Hippocampal formation (tissue), 2 donors: ENCODE results near the gene BABAM2.
"Not testable (repeated sequence)": the region's sequence is repeated elsewhere in the genome, so short reads cannot be mapped to it uniquely, and the experiment has no call there.

Source experiments
- DNase-seq, 2 donors: peaks; one replicate each; lab custom pipeline; 2025; lab: John Stamatoyannopoulos, UW

The BABAM2 gene

GRCh38 chr2:27890146-27890923, at the start of gene BABAM2, which contains the start of gene RBKS:
Gene BABAM2 (plus strand): TSS chr2:27890729. CDS start chr2:27894557, 3,828 bp downstream.
Gene RBKS (minus strand): TSS chr2:27890387. CDS start chr2:27890345, 42 bp downstream.
- DNase-seq = peak; percentile 64 to 75

- no peak for DNase-seq
Measured at GRCh38 chr2:27842894-27843293, 47.6 kb upstream of the BABAM2 start.

- DNase-seq = no peak
Measured at GRCh38 chr2:27843992-27844391, 46.5 kb upstream of the BABAM2 start.

DNA sequence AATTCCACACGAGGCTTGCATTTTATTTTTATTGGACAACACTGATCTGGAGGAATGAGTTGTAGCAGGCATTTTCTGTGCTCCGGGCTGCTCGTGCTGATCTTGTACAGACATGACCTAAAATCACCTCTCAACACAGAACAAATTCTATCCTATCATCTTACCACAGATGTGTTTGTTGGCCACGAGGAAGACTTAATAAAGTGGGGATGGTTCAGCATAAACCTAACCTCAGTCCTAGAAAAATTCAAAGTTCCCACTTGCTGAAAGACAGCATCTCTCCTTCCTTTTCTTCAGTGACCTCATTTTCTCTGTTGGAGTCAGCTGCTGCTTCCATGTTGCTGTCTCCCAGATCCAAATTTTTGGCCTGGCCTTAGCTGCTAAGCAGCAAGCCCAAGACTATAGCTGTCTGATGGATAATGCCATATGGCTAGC, 45.7 kb upstream of the BABAM2 start:
- no peak for DNase-seq

- DNase-seq = no peak
Measured at GRCh38 chr2:27847333-27847732, 43.2 kb upstream of the BABAM2 start.

- no peak for DNase-seq
Measured at GRCh38 chr2:27849558-27850205, 40.8 kb upstream of the BABAM2 start.

GRCh38 chr2:27852691-27853090, 37.8 kb upstream of the BABAM2 start:
- DNase-seq = no peak

GRCh38 chr2:27854229-27854862, 36.2 kb upstream of the BABAM2 start:
- DNase-seq = no peak

GRCh38 chr2:27855476-27855875, 35.1 kb upstream of the BABAM2 start:
- DNase-seq = no peak

DNA sequence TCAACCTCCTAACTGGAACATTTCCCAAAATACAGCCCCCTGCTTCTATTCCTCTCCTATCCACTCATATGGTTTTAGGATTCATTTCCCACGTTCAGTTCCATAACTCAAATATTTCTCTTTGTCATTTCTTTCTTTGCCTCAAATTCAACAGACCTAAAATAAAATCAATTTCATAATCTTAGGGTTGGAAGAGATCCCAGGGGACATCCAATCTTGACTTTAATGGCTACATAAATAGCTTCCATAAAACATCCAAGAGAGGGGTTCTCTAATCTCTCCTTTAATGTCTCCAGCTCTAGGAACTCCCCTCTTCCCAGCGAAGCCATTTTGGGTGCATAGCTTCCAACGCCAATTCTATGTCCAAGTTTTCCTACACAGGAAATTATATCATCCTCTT, 34.1 kb upstream of the BABAM2 start:
- DNase-seq = no peak

- DNase-seq = no peak
Measured at GRCh38 chr2:27856956-27857355, 33.6 kb upstream of the BABAM2 start.

DNA sequence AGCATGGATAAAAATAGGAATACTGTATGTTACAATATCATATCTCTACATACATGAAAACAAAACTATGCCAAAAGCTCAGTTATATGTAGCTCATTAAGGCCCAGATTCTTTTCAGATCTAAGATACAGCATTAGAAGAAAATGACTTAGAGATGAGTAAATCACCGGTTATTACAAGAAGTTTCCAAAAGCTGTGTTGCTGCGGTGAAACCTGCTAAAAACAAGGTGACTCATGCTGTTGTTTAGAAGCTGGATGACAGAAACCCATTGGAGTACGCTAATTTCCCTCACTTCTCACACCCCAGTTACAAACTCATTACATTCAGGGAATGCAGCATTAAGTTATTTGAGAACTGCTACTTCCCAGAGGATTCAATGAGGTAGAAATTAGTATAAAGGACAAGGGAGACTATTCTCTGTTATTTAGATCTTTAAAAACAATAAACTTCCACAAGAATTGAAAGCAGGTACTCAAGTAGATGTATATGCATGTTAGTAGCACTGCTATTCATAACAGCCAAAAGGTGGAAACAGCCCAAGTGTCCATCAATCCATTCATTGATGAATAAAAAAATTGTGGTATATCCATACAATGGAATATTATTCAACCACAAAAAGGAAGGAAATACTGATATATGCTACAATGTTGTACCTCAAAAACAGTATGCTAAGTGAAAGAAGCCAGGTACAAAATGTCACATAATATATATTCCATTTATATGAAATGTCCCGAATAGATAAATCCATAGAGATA, 32.9 kb upstream of the BABAM2 start:
- DNase-seq = no peak

- no peak for DNase-seq
Measured at GRCh38 chr2:27860111-27860510, 30.4 kb upstream of the BABAM2 start.

DNA sequence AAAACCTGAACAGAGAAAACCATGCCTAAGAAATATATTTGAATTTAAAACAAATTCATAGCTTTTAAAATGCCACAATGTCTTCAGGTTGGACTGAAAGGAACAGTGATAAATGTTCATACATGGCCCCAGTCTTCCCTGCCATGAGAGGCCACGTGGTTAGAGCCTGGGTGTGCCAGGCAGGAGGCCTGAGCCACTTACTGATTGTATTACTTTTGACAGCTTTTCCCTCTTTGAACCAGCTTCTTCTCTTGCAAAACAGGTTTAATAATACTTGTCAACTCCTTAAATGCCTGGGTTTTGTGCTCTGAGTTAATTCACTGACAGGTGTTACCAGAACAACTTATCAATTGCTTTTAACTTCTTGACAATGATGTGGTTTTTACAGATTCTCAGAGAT, 27.4 kb upstream of the BABAM2 start:
- DNase-seq = no peak

GRCh38 chr2:27863955-27864354, 26.6 kb upstream of the BABAM2 start:
- DNase-seq = not testable (repeated sequence)

DNA sequence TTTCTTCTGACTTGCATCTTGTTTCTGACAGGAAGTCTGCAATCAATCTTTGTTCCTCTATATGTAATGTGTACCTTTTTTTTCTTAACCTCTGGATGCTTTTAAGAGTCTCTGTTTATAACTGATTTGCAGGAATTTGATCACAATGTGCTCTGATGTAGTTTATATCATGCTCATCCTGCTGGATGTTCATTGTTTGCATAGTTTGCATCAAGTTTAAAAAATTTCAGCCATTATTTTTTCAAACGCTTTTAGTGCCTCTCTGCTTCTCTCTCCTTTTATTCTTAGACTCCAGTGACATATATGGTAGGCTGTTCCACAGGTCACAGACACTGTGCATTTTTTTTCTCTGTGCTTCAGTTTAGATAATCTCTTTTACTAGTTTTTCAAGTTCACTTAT, 24.3 kb upstream of the BABAM2 start:
- DNase-seq = no peak

DNA sequence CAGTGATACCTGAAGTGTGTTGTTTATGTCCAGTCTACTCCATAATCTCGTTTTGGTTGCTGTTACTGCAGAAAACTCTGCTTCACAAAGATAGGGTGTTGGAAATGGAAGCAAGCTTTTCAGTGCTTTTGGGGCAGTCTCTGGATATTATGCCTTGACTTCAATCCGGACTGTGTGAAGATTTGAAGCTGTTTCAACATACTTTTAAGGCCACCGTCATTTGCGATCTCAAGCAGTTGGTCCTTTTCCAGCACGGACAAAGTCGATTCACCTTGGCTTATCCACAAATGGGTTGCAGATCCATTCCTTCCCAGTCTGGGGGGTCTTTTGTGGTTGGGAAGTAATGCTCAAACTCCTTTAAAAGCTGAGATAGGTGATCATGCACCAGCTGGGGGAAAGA, 20.8 kb upstream of the BABAM2 start:
- no peak for DNase-seq

GRCh38 chr2:27870724-27871123, 19.8 kb upstream of the BABAM2 start:
- DNase-seq = no peak

GRCh38 chr2:27871802-27872201, 18.7 kb upstream of the BABAM2 start:
- no peak for DNase-seq

GRCh38 chr2:27873091-27873490, 17.4 kb upstream of the BABAM2 start:
- no peak for DNase-seq

- DNase-seq = no peak
Measured at GRCh38 chr2:27875089-27875881, 15.2 kb upstream of the BABAM2 start.
